Stimulated activated CD4-positive, alpha-beta T cell treated with anti-CD3 and anti-CD28 coated beads, TNF-alpha, amount 100 ng/mL, for 4 hours (primary cell): ENCODE results near the gene E2F3.

Experiments
- DNase-seq, 3 experiments: peaks; one replicate each; pipeline ENCODE4 v3.0.0-alpha.2; 2020; ENCODE audit warnings: low read depth in 3 of 3

The E2F3 gene

GRCh38 chr6:20402342-20403069, 827 bp downstream of the E2F3 start:
- peak in 2 of 3 experiments; percentile 20 to 36 for DNase-seq

- peak; percentile 85 to 89 (median 88) for DNase-seq
Measured at GRCh38 chr6:20403070-20403765, 1.5 kb downstream of the E2F3 start.

- DNase-seq, result peak; percentile 78 to 80 (median 79)
Measured at GRCh38 chr6:20403766-20404640, 2.3 kb downstream of the E2F3 start.

GRCh38 chr6:20404641-20405032, 3.0 kb downstream of the E2F3 start:
- peak; percentile 31 to 61 (median 40) for DNase-seq

- DNase-seq, result no peak
Measured at GRCh38 chr6:20408851-20409250, 7.2 kb downstream of the E2F3 start.

GRCh38 chr6:20409427-20409971, 7.8 kb downstream of the E2F3 start:
- no peak for DNase-seq

- no peak for DNase-seq
Measured at GRCh38 chr6:20411544-20411943, 9.9 kb downstream of the E2F3 start.

GRCh38 chr6:20411953-20412681, 10.4 kb downstream of the E2F3 start:
- DNase-seq, result no peak

GRCh38 chr6:20412682-20413073, 11.0 kb downstream of the E2F3 start:
- no peak for DNase-seq

GRCh38 chr6:20413826-20414225, 12.1 kb downstream of the E2F3 start:
- no peak for DNase-seq

- no peak for DNase-seq
Measured at GRCh38 chr6:20414711-20415110, 13.0 kb downstream of the E2F3 start.

- no peak for DNase-seq
Measured at GRCh38 chr6:20415304-20415703, 13.6 kb downstream of the E2F3 start.

- DNase-seq, result no peak
Measured at GRCh38 chr6:20415712-20416454, 14.2 kb downstream of the E2F3 start.

GRCh38 chr6:20416567-20417345, 15.1 kb downstream of the E2F3 start:
- DNase-seq, result no peak

GRCh38 chr6:20417819-20418218, 16.1 kb downstream of the E2F3 start:
- DNase-seq, result no peak

GRCh38 chr6:20426177-20427082, 24.8 kb downstream of the E2F3 start:
- DNase-seq, result no peak

- no peak for DNase-seq
Measured at GRCh38 chr6:20427856-20428255, 26.2 kb downstream of the E2F3 start.

GRCh38 chr6:20432692-20433091, 31.0 kb downstream of the E2F3 start:
- DNase-seq, result no peak

GRCh38 chr6:20433321-20433720, 31.6 kb downstream of the E2F3 start:
- DNase-seq, result no peak
